Liver (tissue), 9 donors: Measurements from ENCODE around the gene DERA. TPM values are rescaled to one million over a fixed set of nuclear protein-coding genes. Genes with fewer than 3 reads are reported as not detected.

Experiments used
- DNase-seq: peaks from one replicate; pipeline ENCODE4 v3.0.0-alpha.2; 2017; ENCODE audit warnings: low spot score
- H3K27ac ChIP-seq, 2 donors: one replicate each; pipeline ENCODE4 v1.7.0; 2013; ENCODE audit warnings: inconsistent platforms in 2 of 2, low read length in 2 of 2, control low read depth in 1 of 2, low read depth in 1 of 2, mild to moderate bottlenecking in 1 of 2
- H3K27me3 ChIP-seq, 4 donors: one replicate each; pipeline versions ENCODE4 v1.6.1 to v1.7.0; 2013; ENCODE audit warnings: low read length in 3 of 4, inconsistent platforms in 1 of 4, mild to moderate bottlenecking in 1 of 4, moderate library complexity in 1 of 4; ENCODE audit not compliant: control insufficient read depth in 4 of 4, insufficient read depth in 4 of 4
- H3K36me3 ChIP-seq, 4 donors: one replicate each; pipeline versions ENCODE4 v1.6.1 to v1.7.0; 2013; ENCODE audit warnings: low read length in 3 of 4, mild to moderate bottlenecking in 3 of 4, low read depth in 1 of 4, moderate library complexity in 1 of 4; ENCODE audit not compliant: control insufficient read depth in 4 of 4, insufficient read depth in 3 of 4
- H3K4me1 ChIP-seq, 4 donors: one replicate each; pipeline versions ENCODE4 v1.6.1 to v1.7.0; 2013; ENCODE audit warnings: low read length in 3 of 4, mild to moderate bottlenecking in 3 of 4, moderate library complexity in 1 of 4; ENCODE audit not compliant: control insufficient read depth in 4 of 4, insufficient read depth in 4 of 4
- H3K4me3 ChIP-seq, 3 donors: one replicate each; pipeline versions ENCODE4 v1.6.1 to v1.7.0; 2013; ENCODE audit warnings: low read length in 3 of 3, control low read depth in 1 of 3, low read depth in 1 of 3, mild to moderate bottlenecking in 1 of 3
- H3K9ac ChIP-seq, 2 donors: one replicate each; pipeline ENCODE4 v1.7.0; 2013; ENCODE audit warnings: low read length in 2 of 2, mild to moderate bottlenecking in 2 of 2, moderate library complexity in 2 of 2, control low read depth in 1 of 2, low read depth in 1 of 2
- H3K9me3 ChIP-seq, 4 donors: one replicate each; pipeline versions ENCODE4 v1.6.1 to v1.7.0; 2013; ENCODE audit warnings: low read length in 3 of 4; ENCODE audit not compliant: control insufficient read depth in 4 of 4
- CTCF ChIP-seq: fragments of 150-350 bp; IDR thresholded peaks from 2 replicates; pipeline ENCODE4 v1.5.1; 2017; ENCODE audit warnings: improper control_type of control experiment, low read depth, low read length; ENCODE audit not compliant: missing input control
- EGR1 ChIP-seq, 2 donors: IDR thresholded peaks; 2 replicates each; pipeline ENCODE4 v1.6.1; 2016 to 2018; ENCODE audit warnings: antibody characterized with exemption in 2 of 2, low read depth in 2 of 2
- FOXA1 ChIP-seq: IDR thresholded peaks from 2 replicates; pipeline ENCODE4 v1.6.1; 2016; ENCODE audit warnings: antibody characterized with exemption
- FOXA2 ChIP-seq: IDR thresholded peaks from 2 replicates; pipeline ENCODE4 v1.6.1; 2016; ENCODE audit warnings: antibody characterized with exemption
- GABPA ChIP-seq, 2 donors: IDR thresholded peaks in 1 of 2; conservative IDR thresholded peaks in 1 of 2; 2 replicates each; pipeline ENCODE4 v1.6.1; 2016; ENCODE audit warnings: antibody characterized with exemption in 2 of 2, mild to moderate bottlenecking in 1 of 2, moderate library complexity in 1 of 2
- HNF4A ChIP-seq, 2 donors: conservative IDR thresholded peaks; 2 replicates each; pipeline ENCODE4 v1.6.1; 2016; ENCODE audit warnings: antibody characterized with exemption in 2 of 2, mild to moderate bottlenecking in 2 of 2
- HNF4G ChIP-seq: IDR thresholded peaks from 2 replicates; pipeline ENCODE4 v1.6.1; 2016; ENCODE audit warnings: antibody characterized with exemption
- JUND ChIP-seq, 2 donors: IDR thresholded peaks; 2 replicates each; pipeline ENCODE4 v1.6.1; 2016; ENCODE audit warnings: antibody characterized with exemption in 2 of 2
- MAX ChIP-seq: IDR thresholded peaks from 2 replicates; pipeline ENCODE4 v1.6.1; 2016; ENCODE audit warnings: antibody characterized with exemption
- NR2F2 ChIP-seq: IDR thresholded peaks from 2 replicates; pipeline ENCODE4 v1.6.1; 2016; ENCODE audit warnings: antibody characterized with exemption
- RAD21 ChIP-seq, 2 donors: IDR thresholded peaks; 2 replicates each; pipeline ENCODE4 v1.6.1; 2016; ENCODE audit warnings: antibody characterized with exemption in 2 of 2, mild to moderate bottlenecking in 2 of 2
- REST ChIP-seq: IDR thresholded peaks from 2 replicates; pipeline ENCODE4 v1.6.1; 2016; ENCODE audit warnings: antibody characterized with exemption, mild to moderate bottlenecking
- RXRA ChIP-seq, 2 donors: IDR thresholded peaks; 2 replicates each; pipeline ENCODE4 v1.6.1; 2017 to 2018; ENCODE audit warnings: antibody characterized with exemption in 2 of 2, mild to moderate bottlenecking in 1 of 2
- SP1 ChIP-seq: IDR thresholded peaks from 2 replicates; pipeline ENCODE4 v1.6.1; 2018; ENCODE audit warnings: antibody characterized with exemption, mild to moderate bottlenecking
- TAF1 ChIP-seq: conservative IDR thresholded peaks from 2 replicates; pipeline ENCODE4 v1.6.1; 2016; ENCODE audit warnings: antibody characterized with exemption, mild to moderate bottlenecking
- YY1 ChIP-seq: IDR thresholded peaks from 2 replicates; pipeline ENCODE4 v1.6.1; 2016; ENCODE audit warnings: antibody characterized with exemption, mild to moderate bottlenecking
- ZBTB33 ChIP-seq: IDR thresholded peaks from 2 replicates; pipeline ENCODE4 v1.6.1; 2016; ENCODE audit warnings: antibody characterized with exemption
- whole genome bisulfite sequencing: extraction: QIAGEN DNeasy Blood & Tissue Kit; methylation state at CpG from one replicate; pipeline ENCODE4 v1.1.7; 2013; 5-methylcytosine and 5-hydroxymethylcytosine counted together
- polyA plus RNA-seq, 2 donors: library from polyadenylated mRNA; stranded (reverse) in 1 of 2; unstranded in 1 of 2; fragments of 200-250 nt in 1 of 2; fragments of >200 nt in 1 of 2; fragmentation: Nextera tagmentation in 1 of 2; extraction: Ambion mirVana in 1 of 2; gene quantifications; one replicate each; pipeline versions ENCODE4 v1.2.1 to v1.2.3, GENCODE V29; 2013 to 2015
- total RNA-seq, 2 donors: library from RNA; depleted of rRNA; stranded (reverse); fragments of >200 nt; gene quantifications; one replicate each; pipeline ENCODE4 v1.2.3, GENCODE V29; 2014
- donor health status: healthy.
- donor health status: healthy.
- donor health status: healthy.
- donor health status: healthy.
- donor health status: healthy.

The DERA gene
- total and polyA plus RNA-seq, 4 donors = 32.9 to 65.2 (median 52.4) TPM

GRCh38 chr12:15932327-15932726 lies 21.2 kb downstream of the DERA start (continued):
- no peak for TF ChIP-seq CTCF
- no peak for TF ChIP-seq HNF4A (conservative IDR thresholded peaks at IDR 0.05)
- no peak for TF ChIP-seq MAX
- no peak for TF ChIP-seq JUND (IDR thresholded peaks at IDR 0.05)

- Histone ChIP-seq H3K4me3 (no peak overlapping the region), H3K27ac (no peak overlapping the region), H3K4me1 (peaks cover 0 to 21% (median 5%) of the 10 kb centered on the region in 4 donors), H3K36me3 (no peaks in the 10 kb centered on the region), H3K9ac (no peak overlapping the region), H3K27me3 (no peaks in the 10 kb centered on the region), H3K9me3 (peaks cover 0 to 2% (median 0%) of the 10 kb centered on the region in 4 donors)
- DNase-seq = no peak
- 88% methylated on average over 3 of the region's 3 CpGs for WGBS
- no peak for TF ChIP-seq JUND (IDR thresholded peaks at IDR 0.05)
- no peak for TF ChIP-seq MAX
- TF ChIP-seq YY1 = no peak
Observed at GRCh38 chr12:15932971-15933370, 21.8 kb downstream of the DERA start.

- Histone ChIP-seq H3K27me3 (no peaks in the 10 kb centered on the region), H3K9me3 (peaks cover 0 to 2% (median 0%) of the 10 kb centered on the region in 4 donors), H3K27ac (no peak overlapping the region), H3K4me3 (no peak overlapping the region), H3K4me1 (peaks cover 0 to 21% (median 3%) of the 10 kb centered on the region in 4 donors), H3K36me3 (no peaks in the 10 kb centered on the region), H3K9ac (no peak overlapping the region)
- DNase-seq = no peak
- TF ChIP-seq RXRA (IDR thresholded peaks at IDR 0.05) = no peak
- no peak for TF ChIP-seq TAF1
- 97% methylated on average over 3 of the region's 3 CpGs for WGBS
Observed at GRCh38 chr12:15933751-15934150, 22.6 kb downstream of the DERA start.

- 93% methylated on average over 3 of the region's 3 CpGs for WGBS
- Histone ChIP-seq H3K4me3 (no peak overlapping the region), H3K36me3 (no peaks in the 10 kb centered on the region), H3K4me1 (peaks cover 0 to 15% (median 4%) of the 10 kb centered on the region in 4 donors), H3K27me3 (no peaks in the 10 kb centered on the region), H3K27ac (no peak overlapping the region), H3K9me3 (peaks cover 0 to 5% (median 0%) of the 10 kb centered on the region in 4 donors), H3K9ac (no peak overlapping the region)
- no peak for DNase-seq
- no peak for TF ChIP-seq SP1
- TF ChIP-seq FOXA1 = no peak
- TF ChIP-seq YY1 = no peak
- TF ChIP-seq TAF1 = no peak
- no peak for TF ChIP-seq GABPA (IDR thresholded peaks at IDR 0.05 in 1 of 2, conservative IDR thresholded peaks at IDR 0.05 in 1 of 2)
- TF ChIP-seq FOXA2 = no peak
- TF ChIP-seq EGR1 (IDR thresholded peaks at IDR 0.05; ENCODE audit: low read depth in 2 of 2) = no peak
- TF ChIP-seq ZBTB33 = no peak
- TF ChIP-seq REST = no peak
- TF ChIP-seq RAD21 (IDR thresholded peaks at IDR 0.05) = no peak
- no peak for TF ChIP-seq HNF4A (conservative IDR thresholded peaks at IDR 0.05)
- no peak for TF ChIP-seq NR2F2
- TF ChIP-seq HNF4G = no peak
- TF ChIP-seq RXRA (IDR thresholded peaks at IDR 0.05) = no peak
Observed at GRCh38 chr12:15936751-15937150, 25.6 kb downstream of the DERA start.
